CD14-positive monocyte (primary cell): Measurements from ENCODE around the gene SLC4A4. TPM values are rescaled to one million over a fixed set of nuclear protein-coding genes. Genes with fewer than 3 reads are reported as not detected.

Experiments
- DNase-seq, 3 donors: peaks; one replicate each; pipeline ENCODE4 v3.0.0-alpha.2; 2011 to 2022
- H2AFZ ChIP-seq: 2 replicates; pipeline ENCODE4 v1.6.0; 2012; ENCODE audit warnings: mild to moderate bottlenecking, low read depth, low read length, inconsistent platforms; ENCODE audit not compliant: insufficient read depth, poor library complexity, severe bottlenecking
- H3K27ac ChIP-seq, 2 donors: 1 replicate in 1 of 2; 2 replicates in 1 of 2; pipeline ENCODE4 v1.5.1; 2012 to 2013; ENCODE audit warnings: low read length in 2 of 2, control low read depth in 1 of 2, inconsistent platforms in 1 of 2, low read depth in 1 of 2, mild to moderate bottlenecking in 1 of 2
- H3K27me3 ChIP-seq, 2 donors: one replicate each; pipeline versions ENCODE4 v1.6.0 to v1.6.1; 2011 to 2013; ENCODE audit warnings: low read length in 2 of 2; ENCODE audit not compliant: control insufficient read depth in 2 of 2, insufficient read depth in 2 of 2
- H3K36me3 ChIP-seq, 2 donors: replicated peaks in 1 of 2; 1 replicate in 1 of 2; 2 replicates in 1 of 2; pipeline versions ENCODE4 v1.5.1 to v1.6.1; 2012 to 2013; ENCODE audit warnings: low read length in 2 of 2, control low read depth in 1 of 2, inconsistent platforms in 1 of 2, mild to moderate bottlenecking in 1 of 2; ENCODE audit not compliant: insufficient read depth in 2 of 2, control insufficient read depth in 1 of 2
- H3K4me1 ChIP-seq, 2 donors: 1 replicate in 1 of 2; 2 replicates in 1 of 2; pipeline versions ENCODE4 v1.5.1 to v1.6.1; 2012 to 2013; ENCODE audit warnings: low read length in 2 of 2, control low read depth in 1 of 2, inconsistent platforms in 1 of 2, mild to moderate bottlenecking in 1 of 2, moderate library complexity in 1 of 2; ENCODE audit not compliant: insufficient read depth in 2 of 2, control insufficient read depth in 1 of 2
- H3K4me2 ChIP-seq: replicated peaks from 2 replicates; pipeline ENCODE3; 2012; ENCODE audit warnings: low read length, moderate library complexity, mild to moderate bottlenecking; ENCODE audit not compliant: poor library complexity, severe bottlenecking; ENCODE audit errors: extremely low read depth
- H3K4me3 ChIP-seq, 3 experiments: fragments of 200-600 bp in 1 of 3; sonication (generic) in 1 of 3; replicated peaks in 1 of 3; 1 replicate in 2 of 3; 2 replicates in 1 of 3; pipeline ENCODE4 v1.5.1; 2011 to 2013; ENCODE audit warnings: low read length in 3 of 3, mild to moderate bottlenecking in 3 of 3, control low read depth in 2 of 3, low read depth in 2 of 3, inconsistent platforms in 1 of 3, moderate library complexity in 1 of 3
- H3K79me2 ChIP-seq: 2 replicates; pipeline ENCODE4 v1.6.0; 2012; ENCODE audit warnings: mild to moderate bottlenecking, control low read depth, inconsistent platforms, low read length, moderate library complexity; ENCODE audit not compliant: insufficient read depth
- H3K9ac ChIP-seq: 2 replicates; pipeline ENCODE4 v1.6.0; 2017; ENCODE audit warnings: low read length, mild to moderate bottlenecking; ENCODE audit not compliant: insufficient read depth, poor library complexity, severe bottlenecking
- H3K9me3 ChIP-seq, 2 donors: replicated peaks in 1 of 2; 1 replicate in 1 of 2; 2 replicates in 1 of 2; pipeline versions ENCODE4 v1.5.1 to v1.6.1; 2012 to 2013; ENCODE audit warnings: low read length in 2 of 2, control low read depth in 1 of 2; ENCODE audit not compliant: control insufficient read depth in 1 of 2, insufficient read depth in 1 of 2
- H4K20me1 ChIP-seq: 2 replicates; pipeline ENCODE4 v1.6.0; 2012; ENCODE audit warnings: mild to moderate bottlenecking, low read length, control low read depth, moderate library complexity; ENCODE audit not compliant: insufficient read depth
- H3K27ac Mint-ChIP-seq, 7 donors: one replicate each; pipeline ENCODE4 v1.8.0; 2020; ENCODE audit warnings: mild to moderate bottlenecking in 7 of 7, mixed read lengths in 7 of 7, moderate library complexity in 6 of 7, inconsistent platforms in 2 of 7
- H3K27me3 Mint-ChIP-seq, 3 donors: one replicate each; pipeline ENCODE4 v1.8.0; 2021 to 2022; ENCODE audit warnings: low read depth in 3 of 3, mild to moderate bottlenecking in 3 of 3, mixed read lengths in 3 of 3, moderate library complexity in 3 of 3, inconsistent platforms in 1 of 3
- H3K36me3 Mint-ChIP-seq, 2 donors: one replicate each; pipeline ENCODE4 v1.8.0; 2020; ENCODE audit warnings: mixed read lengths in 2 of 2, inconsistent platforms in 1 of 2, mild to moderate bottlenecking in 1 of 2
- H3K4me1 Mint-ChIP-seq: one replicate; pipeline ENCODE4 v1.8.0; 2020; ENCODE audit warnings: mild to moderate bottlenecking, mixed read lengths
- H3K4me3 Mint-ChIP-seq, 2 donors: one replicate each; pipeline ENCODE4 v1.8.0; 2020; ENCODE audit warnings: mild to moderate bottlenecking in 2 of 2, mixed read lengths in 2 of 2, moderate library complexity in 1 of 2
- H3K9me3 Mint-ChIP-seq, 7 donors: one replicate each; pipeline ENCODE4 v1.8.0; 2020 to 2022; ENCODE audit warnings: mixed read lengths in 7 of 7, mild to moderate bottlenecking in 6 of 7, moderate library complexity in 6 of 7, inconsistent platforms in 2 of 7
- CTCF ChIP-seq: fragments of 200-600 bp; IDR thresholded peaks from one replicate; pipeline ENCODE4 v1.8.0; 2022; ENCODE audit warnings: antibody characterized with exemption, mild to moderate bottlenecking
- WGBS: methylation state at CpG from one replicate; pipeline ENCODE4 v1.1.5; 2013; ENCODE audit warnings: missing lambda C conversion rate; ENCODE audit not compliant: insufficient coverage; 5-methylcytosine and 5-hydroxymethylcytosine counted together
- intact Hi-C, 2 donors: fragments of 100-400 bp; cut with micrococcal nuclease; formaldehyde crosslinking; loops; one replicate each; pipeline versions ENCODE4 v1.15.0 to v1.15.1; 2023
- polyA plus RNA-seq, 3 donors: library from polyadenylated mRNA; depleted of rRNA in 1 of 3; unstranded in 2 of 3; stranded (reverse) in 1 of 3; fragments of 300-500 nt in 2 of 3; fragments of >200 nt in 1 of 3; fragmentation: Illumina TruSeq in 2 of 3; gene quantifications; 1 replicate in 2 of 3; 2 replicates in 1 of 3; pipeline ENCODE4 v1.2.3, GENCODE V29; 2012 to 2021

SLC4A4 gene
- polyA plus RNA-seq, 3 donors = 0.03 TPM; not detected in 2

GRCh38 chr4:71501992-71502391, 163.2 kb downstream of the SLC4A4 start:
- 100% methylated on average over 3 of the region's 7 CpGs for WGBS
- H4K20me1 ChIP-seq = no peaks in the 10 kb centered on the region
- H3K9me3 Mint-ChIP-seq = peaks cover 0 to 8% (median 0%) of the 10 kb centered on the region in 7 donors
- no peak for DNase-seq
- H3K79me2 ChIP-seq = no peaks in the 10 kb centered on the region
- no peak overlapping the region for H3K4me3 ChIP-seq
- no peaks in the 10 kb centered on the region for H3K27me3 Mint-ChIP-seq
- H3K4me1 Mint-ChIP-seq = no peaks in the 10 kb centered on the region
- no peaks in the 10 kb centered on the region for H3K36me3 ChIP-seq
- no peak overlapping the region for H3K9ac ChIP-seq
- no peaks in the 10 kb centered on the region for H3K9me3 ChIP-seq
- intact Hi-C loops = no loop called here
- H3K27me3 ChIP-seq = no peaks in the 10 kb centered on the region
- no peak overlapping the region for H3K4me3 Mint-ChIP-seq
- H3K4me1 ChIP-seq = no peaks in the 10 kb centered on the region
- no peak overlapping the region for H2AFZ ChIP-seq
- no peak overlapping the region for H3K4me2 ChIP-seq
- H3K36me3 Mint-ChIP-seq = no peaks in the 10 kb centered on the region
- no peak overlapping the region for H3K27ac Mint-ChIP-seq
- no peak overlapping the region for H3K27ac ChIP-seq
- no peak for TF ChIP-seq CTCF

GRCh38 chr4:71518283-71518989, 179.6 kb downstream of the SLC4A4 start:
- no peak overlapping the region for H3K27ac Mint-ChIP-seq
- intact Hi-C loops = no loop called here
- H3K4me1 Mint-ChIP-seq = no peaks in the 10 kb centered on the region
- H3K4me3 Mint-ChIP-seq = no peak overlapping the region
- Histone ChIP-seq H4K20me1 (no peaks in the 10 kb centered on the region), H3K27ac (no peak overlapping the region), H3K36me3 (no peaks in the 10 kb centered on the region), H3K27me3 (no peaks in the 10 kb centered on the region), H3K9ac (no peak overlapping the region), H3K4me1 (no peaks in the 10 kb centered on the region), H3K4me2 (no peak overlapping the region), H3K9me3 (peaks cover 5 to 17% of the 10 kb centered on the region in 2 donors), H3K79me2 (no peaks in the 10 kb centered on the region), H3K4me3 (no peak overlapping the region), H2AFZ (no peak overlapping the region)
- no peak for TF ChIP-seq CTCF
- no peaks in the 10 kb centered on the region for H3K27me3 Mint-ChIP-seq
- no peaks in the 10 kb centered on the region for H3K36me3 Mint-ChIP-seq
- H3K9me3 Mint-ChIP-seq = peaks cover 8 to 17% (median 10%) of the 10 kb centered on the region in 7 donors
- no peak for DNase-seq
- WGBS = no CpG with 5 or more reads among the region's 2 CpGs
